ENCODE measurements around the gene TNFAIP3. TPM values are rescaled to one million over a fixed set of nuclear protein-coding genes. Genes with fewer than 3 reads are reported as not detected.
"Not testable (repeated sequence)": the region's sequence is repeated elsewhere in the genome, so short reads cannot be mapped to it uniquely, and the experiment has no call there.

Gene TNFAIP3
- total and polyA plus RNA-seq, 8 donors: 7.8 to 77.0 (median 12.4) TPM

DNA sequence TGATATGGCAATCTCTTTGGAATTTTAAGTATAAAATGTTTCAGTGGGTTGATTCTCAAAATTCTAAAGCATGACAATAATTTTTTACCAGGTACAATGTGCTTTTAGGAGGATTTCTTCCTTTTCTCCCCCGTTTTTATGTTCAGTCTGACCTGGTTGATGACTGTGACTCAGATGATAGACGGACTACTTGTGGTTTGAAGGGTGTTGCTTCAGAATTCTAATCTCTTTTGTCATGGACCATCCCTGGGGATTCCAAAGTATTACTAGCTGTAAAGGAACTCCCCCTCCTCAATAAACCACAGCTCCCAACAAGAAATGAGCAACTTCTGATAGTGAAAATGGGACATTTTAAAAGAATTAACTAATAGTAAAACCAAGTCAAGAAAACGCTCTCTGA, 34.9 kb upstream of the TNFAIP3 start:
- 75 to 84% (median 82%) methylated on average over 3 of the region's 3 CpGs for WGBS, 5 donors
- intact Hi-C loops (cut with DNase I; ENCODE audit: low total_unique reads): no loop called here
- H3K9me3 ChIP-seq: no peaks in the 10 kb centered on the region

DNA sequence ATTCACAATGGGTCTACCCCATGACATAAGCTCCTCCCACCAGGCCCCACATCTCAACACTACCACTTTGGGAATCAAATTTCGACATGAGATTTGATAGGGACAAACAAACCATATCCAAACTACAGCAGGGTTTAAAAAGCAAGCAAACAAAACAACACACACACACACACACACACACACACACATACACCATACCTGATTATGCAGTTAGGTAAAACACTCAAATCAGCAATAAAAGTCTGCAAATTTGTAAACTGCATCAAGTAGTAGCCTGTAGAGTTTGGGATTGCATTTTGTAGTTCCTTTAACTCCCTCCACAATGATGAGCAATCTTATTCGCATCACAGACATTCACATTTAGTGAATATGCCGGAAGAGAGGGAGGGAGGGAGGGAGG, 32.6 kb upstream of the TNFAIP3 start:
- no peak for TF ChIP-seq POLR2AphosphoS5 (IDR thresholded peaks at IDR 0.05)
- no peak for TF ChIP-seq POLR2A (IDR thresholded peaks at IDR 0.05)
- TF ChIP-seq EP300 (IDR thresholded peaks at IDR 0.05): no peak
- TF ChIP-seq, protein P1, sequence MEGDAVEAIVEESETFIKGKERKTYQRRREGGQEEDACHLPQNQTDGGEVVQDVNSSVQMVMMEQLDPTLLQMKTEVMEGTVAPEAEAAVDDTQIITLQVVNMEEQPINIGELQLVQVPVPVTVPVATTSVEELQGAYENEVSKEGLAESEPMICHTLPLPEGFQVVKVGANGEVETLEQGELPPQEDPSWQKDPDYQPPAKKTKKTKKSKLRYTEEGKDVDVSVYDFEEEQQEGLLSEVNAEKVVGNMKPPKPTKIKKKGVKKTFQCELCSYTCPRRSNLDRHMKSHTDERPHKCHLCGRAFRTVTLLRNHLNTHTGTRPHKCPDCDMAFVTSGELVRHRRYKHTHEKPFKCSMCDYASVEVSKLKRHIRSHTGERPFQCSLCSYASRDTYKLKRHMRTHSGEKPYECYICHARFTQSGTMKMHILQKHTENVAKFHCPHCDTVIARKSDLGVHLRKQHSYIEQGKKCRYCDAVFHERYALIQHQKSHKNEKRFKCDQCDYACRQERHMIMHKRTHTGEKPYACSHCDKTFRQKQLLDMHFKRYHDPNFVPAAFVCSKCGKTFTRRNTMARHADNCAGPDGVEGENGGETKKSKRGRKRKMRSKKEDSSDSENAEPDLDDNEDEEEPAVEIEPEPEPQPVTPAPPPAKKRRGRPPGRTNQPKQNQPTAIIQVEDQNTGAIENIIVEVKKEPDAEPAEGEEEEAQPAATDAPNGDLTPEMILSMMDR (IDR thresholded peaks at IDR 0.05): no peak
- 81 to 95% (median 89%) methylated on average over 3 of the region's 3 CpGs for WGBS, 5 donors
- DNase-seq: no peak

More for the DNA sequence above, 34.9 kb upstream of the TNFAIP3 start:
- DNase-seq: no peak
- no peaks in the 10 kb centered on the region for H3K36me3 ChIP-seq
- no peak for TF ChIP-seq POLR2AphosphoS5 (IDR thresholded peaks at IDR 0.05)
- TF ChIP-seq, protein P1 (IDR thresholded peaks at IDR 0.05): no peak
- no peak for TF ChIP-seq EP300 (IDR thresholded peaks at IDR 0.05)
- no peak for TF ChIP-seq POLR2A (IDR thresholded peaks at IDR 0.05)
- no peak overlapping the region for H3K4me3 ChIP-seq
- H3K4me1 ChIP-seq: no peaks in the 10 kb centered on the region
- no peak overlapping the region for H3K27ac ChIP-seq
- H3K27me3 ChIP-seq: no peaks in the 10 kb centered on the region

DNA sequence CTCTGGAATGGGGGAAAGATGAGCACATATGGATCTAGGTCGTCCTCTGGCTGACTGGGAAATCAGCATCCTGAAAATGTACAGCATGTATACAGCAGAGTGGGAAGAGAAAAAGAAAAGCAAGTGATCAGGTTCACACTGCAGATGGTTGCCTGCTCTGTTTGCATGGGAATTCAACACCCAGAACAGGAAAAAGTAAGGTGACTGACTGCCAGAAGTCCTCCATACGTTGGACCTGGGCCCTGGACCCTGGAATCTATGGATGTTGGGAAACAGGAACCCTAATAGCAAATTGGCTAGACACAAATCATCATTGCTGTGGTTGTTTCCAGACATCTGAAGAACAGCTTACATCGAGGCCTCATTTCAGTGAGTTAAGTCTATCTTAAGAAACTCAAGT, 30.3 kb upstream of the TNFAIP3 start:
- TF ChIP-seq POLR2A (IDR thresholded peaks at IDR 0.05) (no peak), EP300 (IDR thresholded peaks at IDR 0.05) (no peak), POLR2AphosphoS5 (IDR thresholded peaks at IDR 0.05) (no peak)
- TF ChIP-seq, protein P1 (IDR thresholded peaks at IDR 0.05): no peak
- no peak overlapping the region for H3K4me3 ChIP-seq
- H3K27me3 ChIP-seq: no peaks in the 10 kb centered on the region
- no peak for DNase-seq
- WGBS, 5 donors: 70 to 82% (median 72%) methylated on average over 3 of the region's 3 CpGs
- no peak overlapping the region for H3K27ac ChIP-seq
- peaks cover 0 to 14% (median 0%) of the 10 kb centered on the region in 4 donors for H3K9me3 ChIP-seq
- H3K36me3 ChIP-seq: no peaks in the 10 kb centered on the region
- no peaks in the 10 kb centered on the region for H3K4me1 ChIP-seq
- intact Hi-C loops (cut with DNase I; ENCODE audit: low total_unique reads): no loop called here

More for the DNA sequence above, 32.6 kb upstream of the TNFAIP3 start:
- Histone ChIP-seq H3K36me3 (no peaks in the 10 kb centered on the region), H3K4me1 (no peaks in the 10 kb centered on the region), H3K9me3 (no peaks in the 10 kb centered on the region), H3K27me3 (no peaks in the 10 kb centered on the region), H3K4me3 (no peak overlapping the region), H3K27ac (no peak overlapping the region)
- intact Hi-C loops (cut with DNase I; ENCODE audit: low total_unique reads): no loop called here

DNA sequence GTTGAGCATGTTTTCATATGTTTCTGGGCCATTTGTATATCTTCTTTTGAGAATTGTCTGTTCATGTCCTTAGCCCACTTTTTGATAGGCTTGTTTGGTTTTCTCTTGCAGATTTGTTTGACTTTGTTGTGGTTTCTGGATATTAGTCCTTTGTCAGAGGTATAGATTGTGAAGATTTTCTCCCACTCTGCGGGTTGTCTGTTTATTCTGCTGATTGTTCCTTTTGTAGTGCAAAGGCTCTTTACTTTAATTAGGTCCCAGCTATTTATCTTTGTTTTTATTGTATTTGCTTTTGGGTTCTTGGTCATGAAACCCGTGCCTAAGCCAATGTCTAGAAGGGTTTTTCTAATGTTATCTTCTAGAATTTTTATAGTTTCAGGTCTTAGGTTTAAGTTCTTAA, 29.0 kb upstream of the TNFAIP3 start:
- intact Hi-C loops (cut with DNase I; ENCODE audit: low total_unique reads); H3K4me3 ChIP-seq; H3K4me1 ChIP-seq; H3K27ac ChIP-seq; H3K36me3 ChIP-seq; DNase-seq; H3K27me3 ChIP-seq: not testable (repeated sequence)
- 21 to 55% (median 39%) methylated on average over 2 of the region's 2 CpGs for WGBS, 5 donors
- H3K9me3 ChIP-seq: peaks cover 0 to 14% (median 0%) of the 10 kb centered on the region in 4 donors

DNA sequence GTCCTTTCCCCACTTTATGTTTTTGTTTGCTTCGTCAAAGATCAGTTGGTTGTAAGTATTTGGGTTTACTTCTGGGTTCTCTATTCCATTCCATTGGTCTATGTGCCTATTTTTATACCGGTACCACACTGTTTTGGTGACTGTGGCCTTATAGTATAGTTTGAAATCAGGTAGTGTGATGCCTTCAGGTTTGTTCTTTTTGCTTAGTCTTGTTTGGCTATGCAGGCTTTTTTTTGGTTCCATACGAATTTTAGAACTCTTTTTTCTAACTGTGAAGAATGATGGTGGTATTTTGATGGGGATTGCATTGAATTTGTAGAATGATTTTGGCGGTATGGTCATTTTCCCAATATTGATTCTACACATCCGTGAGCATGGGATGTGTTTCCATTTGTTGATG, 28.5 kb upstream of the TNFAIP3 start:
- H3K27ac ChIP-seq; intact Hi-C loops (cut with DNase I; ENCODE audit: low total_unique reads): not testable (repeated sequence)
- 82 to 94% (median 93%) methylated on average over 5 of the region's 5 CpGs for WGBS, 5 donors

More for the DNA sequence above, 28.5 kb upstream of the TNFAIP3 start:
- not testable (repeated sequence) for H3K4me1 ChIP-seq, H3K27me3 ChIP-seq, DNase-seq, H3K36me3 ChIP-seq, H3K4me3 ChIP-seq
- peaks cover 0 to 14% (median 0%) of the 10 kb centered on the region in 4 donors for H3K9me3 ChIP-seq

Data from stomach (tissue), 9 donors.